Measurements from ENCODE around the gene NOCT. TPM values are rescaled to one million over a fixed set of nuclear protein-coding genes. Genes with fewer than 3 reads are reported as not detected.

NOCT gene
- polyA plus RNA-seq, 2 of the 4 experiments (the other 2 are of a cell fraction): 5.3 to 6.8 TPM

DNA sequence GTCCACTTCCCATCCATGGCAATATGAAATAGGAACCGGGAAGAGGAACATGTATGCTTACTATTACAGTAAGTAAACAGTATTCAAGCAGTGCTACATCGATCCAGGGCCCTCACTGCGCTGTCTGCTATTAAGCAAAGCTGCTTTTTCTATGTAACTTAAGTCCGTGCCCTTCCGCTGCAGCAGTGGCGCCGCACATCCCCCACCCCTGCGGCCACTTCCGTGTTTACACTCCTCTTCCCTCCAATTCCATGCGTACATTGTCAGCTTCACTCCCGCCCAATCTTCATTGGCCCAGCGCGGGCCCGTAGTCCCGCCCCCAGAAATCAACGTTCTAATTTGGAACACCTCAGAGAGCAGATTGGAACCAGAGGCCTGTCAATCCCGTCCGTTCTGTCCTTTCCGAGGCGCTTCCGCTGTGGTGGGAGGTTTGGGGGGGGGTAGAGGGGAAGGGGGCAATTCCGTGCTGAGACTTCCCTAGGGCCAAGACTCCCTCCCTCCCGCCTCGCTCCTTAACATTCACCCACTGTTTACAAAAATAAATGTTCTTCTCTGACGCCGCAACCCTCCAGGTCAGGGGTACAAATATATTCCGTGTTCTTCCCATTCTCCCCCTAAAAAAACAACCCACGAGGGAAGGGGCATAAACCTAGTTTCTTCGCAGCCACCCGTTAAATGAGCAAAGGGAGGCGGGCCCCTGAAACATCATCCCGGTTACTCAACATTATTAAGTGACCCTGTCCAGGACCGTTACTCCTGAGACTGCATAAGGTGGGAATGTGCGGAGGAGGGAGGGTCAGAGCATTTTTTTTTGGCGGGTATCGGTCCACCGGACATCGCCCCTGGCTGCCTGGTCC lies 67.4 kb downstream of the NOCT start (continued):
- TF ChIP-seq REST (IDR thresholded peaks at IDR 0.05) (no peak), ESRRA (IDR thresholded peaks at IDR 0.05; ENCODE audit: borderline replicate concordance, low read length) (no peak), MYC (IDR thresholded peaks at IDR 0.05; ENCODE audit: borderline replicate concordance, low read length) (peak; percentile 74; the same call in 1 of the 2 replicates), TFCP2L1 (CRISPR knock-in tag; IDR thresholded peaks at IDR 0.05) (no peak), HOXB5 (CRISPR knock-in tag; IDR thresholded peaks at IDR 0.05) (no peak), GATA3 (IDR thresholded peaks at IDR 0.05; ENCODE audit: borderline replicate concordance) (peak; percentile 24; the same call in 1 of the 2 replicates), CHD2 (IDR thresholded peaks at IDR 0.05; ENCODE audit: low read length, partially characterized antibody) (no peak)

- H3K4me1 ChIP-seq: peaks cover 23% of the 10 kb centered on the region
- H3K4me2 ChIP-seq: peak overlapping the region; percentile 76
- TF ChIP-seq FOSB (CRISPR knock-in tag; IDR thresholded peaks at IDR 0.05) (no peak), KDM5A (IDR thresholded peaks at IDR 0.05) (no peak), BHLHE40 (IDR thresholded peaks at IDR 0.05; ENCODE audit: low read depth, low read length) (no peak), POLR2A (IDR thresholded peaks at IDR 0.05; ENCODE audit: low read length) (peak; percentile 21; the same call in 1 of the 2 replicates)
- TF ChIP-seq, protein P1, sequence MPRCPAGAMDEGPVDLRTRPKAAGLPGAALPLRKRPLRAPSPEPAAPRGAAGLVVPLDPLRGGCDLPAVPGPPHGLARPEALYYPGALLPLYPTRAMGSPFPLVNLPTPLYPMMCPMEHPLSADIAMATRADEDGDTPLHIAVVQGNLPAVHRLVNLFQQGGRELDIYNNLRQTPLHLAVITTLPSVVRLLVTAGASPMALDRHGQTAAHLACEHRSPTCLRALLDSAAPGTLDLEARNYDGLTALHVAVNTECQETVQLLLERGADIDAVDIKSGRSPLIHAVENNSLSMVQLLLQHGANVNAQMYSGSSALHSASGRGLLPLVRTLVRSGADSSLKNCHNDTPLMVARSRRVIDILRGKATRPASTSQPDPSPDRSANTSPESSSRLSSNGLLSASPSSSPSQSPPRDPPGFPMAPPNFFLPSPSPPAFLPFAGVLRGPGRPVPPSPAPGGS (IDR thresholded peaks at IDR 0.05): no peak
- TF ChIP-seq, protein P2, sequence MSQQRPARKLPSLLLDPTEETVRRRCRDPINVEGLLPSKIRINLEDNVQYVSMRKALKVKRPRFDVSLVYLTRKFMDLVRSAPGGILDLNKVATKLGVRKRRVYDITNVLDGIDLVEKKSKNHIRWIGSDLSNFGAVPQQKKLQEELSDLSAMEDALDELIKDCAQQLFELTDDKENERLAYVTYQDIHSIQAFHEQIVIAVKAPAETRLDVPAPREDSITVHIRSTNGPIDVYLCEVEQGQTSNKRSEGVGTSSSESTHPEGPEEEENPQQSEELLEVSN (IDR thresholded peaks at IDR 0.05; ENCODE audit: borderline replicate concordance, low read depth): 0 out of 2 replicates have a peak, but pooled peaks have one; percentile 25
- DNase-seq (ENCODE audit: low read depth in 1 of 2, low spot score in 1 of 2): peak; percentile 29 to 61
- H3K27ac ChIP-seq: peak overlapping the region; percentile 97 to 98
- ATAC-seq: peak; percentile 69 to 77
- ChIA-PET POLR2A (interaction anchor here (2.3 kb wide), 1 partner anchor 69 kb away, joined by 7 read pairs; no protein-coding TSS in a partner anchor), CTCF (interaction anchor here (0.9 to 4.3 kb wide), 2 partner anchors 49 to 53 kb away, joined by 3 to 16 read pairs; no protein-coding TSS in a partner anchor)
- peak overlapping the region; percentile 79 for H3K4me3 ChIP-seq
- WGBS (ENCODE audit: missing lambda C conversion rate): under 1% methylated on average over 27 of the region's 34 CpGs
- no peaks in the 10 kb centered on the region for H3K9me3 ChIP-seq
- no peak for FAIRE-seq
Measured at GRCh38 chr4:139083607-139083955, 68.0 kb downstream of the NOCT start.

DNA sequence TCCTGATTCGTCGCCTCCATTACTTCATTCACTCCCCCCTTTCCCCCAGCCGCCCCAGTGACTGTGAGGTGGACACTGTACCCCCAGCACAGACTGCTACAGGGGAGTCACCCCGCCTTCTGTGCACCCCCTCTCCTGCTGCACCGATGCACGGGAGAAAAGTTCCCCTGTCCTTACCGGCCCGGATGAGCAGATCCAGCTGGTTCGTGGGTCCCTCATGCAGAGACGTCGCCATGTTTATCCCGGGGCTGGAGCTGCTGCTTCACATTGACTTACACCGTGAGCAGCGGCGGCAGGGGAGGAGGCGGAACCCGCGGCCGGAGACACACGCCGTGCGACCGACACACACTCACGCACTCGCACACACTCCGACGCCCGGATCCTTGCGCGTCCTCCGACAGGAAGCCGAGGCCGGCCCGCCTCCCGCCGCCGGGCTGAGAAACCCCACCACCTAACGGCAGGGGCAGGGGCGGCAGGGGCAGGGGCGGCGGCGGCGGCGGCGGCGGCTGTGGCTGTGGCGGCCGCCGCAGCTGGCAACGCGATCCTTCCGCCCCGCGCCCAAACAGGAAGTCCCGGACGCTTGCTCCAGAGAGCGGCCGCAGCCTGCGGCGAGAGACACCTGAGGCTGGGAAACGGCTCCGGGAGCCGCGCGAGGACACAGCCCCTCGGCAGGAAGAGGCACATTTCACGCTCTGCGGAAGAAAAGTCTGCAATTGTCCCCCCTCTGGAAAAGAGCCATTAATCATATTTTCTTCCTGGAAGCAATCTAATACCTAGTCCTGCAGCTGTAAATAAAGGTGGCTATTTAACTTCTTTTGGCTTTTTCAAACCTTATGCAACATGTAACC lies 68.6 kb downstream of the NOCT start:
- CTCF ChIA-PET: interaction anchor here (0.9 to 4.3 kb wide), 2 partner anchors 49 to 54 kb away, joined by 3 to 16 read pairs; no protein-coding TSS in a partner anchor
- 6% methylated on average over 3 of the region's 68 CpGs for WGBS (ENCODE audit: missing lambda C conversion rate)
- ATAC-seq (peak; percentile 77 to 85), DNase-seq (ENCODE audit: low read depth in 1 of 2, low spot score in 1 of 2) (peak; percentile 60 to 96), FAIRE-seq (no peak)
- H3K4me2 ChIP-seq: peak overlapping the region; percentile 82
- peak overlapping the region; percentile 97 to 98 for H3K27ac ChIP-seq
- peaks cover 23% of the 10 kb centered on the region for H3K4me1 ChIP-seq
- POLR2A ChIA-PET: interaction anchor here (0.7 to 2.3 kb wide), 2 partner anchors 69 to 93 kb away, joined by 4 to 7 read pairs; partner anchors contain the start of gene ELF2
- peak overlapping the region; percentile 79 for H3K4me3 ChIP-seq
- no peaks in the 10 kb centered on the region for H3K9me3 ChIP-seq
- TF ChIP-seq, protein P3, sequence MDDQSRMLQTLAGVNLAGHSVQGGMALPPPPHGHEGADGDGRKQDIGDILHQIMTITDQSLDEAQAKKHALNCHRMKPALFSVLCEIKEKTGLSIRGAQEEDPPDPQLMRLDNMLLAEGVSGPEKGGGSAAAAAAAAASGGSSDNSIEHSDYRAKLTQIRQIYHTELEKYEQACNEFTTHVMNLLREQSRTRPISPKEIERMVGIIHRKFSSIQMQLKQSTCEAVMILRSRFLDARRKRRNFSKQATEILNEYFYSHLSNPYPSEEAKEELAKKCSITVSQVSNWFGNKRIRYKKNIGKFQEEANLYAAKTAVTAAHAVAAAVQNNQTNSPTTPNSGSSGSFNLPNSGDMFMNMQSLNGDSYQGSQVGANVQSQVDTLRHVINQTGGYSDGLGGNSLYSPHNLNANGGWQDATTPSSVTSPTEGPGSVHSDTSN (IDR thresholded peaks at IDR 0.05): peak; percentile 73; the same call in 1 of the 2 replicates
- 0 out of 2 replicates have a peak, but pooled peaks have one; percentile 51 for TF ChIP-seq MYC (IDR thresholded peaks at IDR 0.05; ENCODE audit: borderline replicate concordance, low read length)
- TF ChIP-seq, protein P2 (IDR thresholded peaks at IDR 0.05; ENCODE audit: borderline replicate concordance, low read depth): peak; percentile 48; the same call in 1 of the 2 replicates
- no peak for TF ChIP-seq ZNF302 (CRISPR knock-in tag; IDR thresholded peaks at IDR 0.05)
- no peak for TF ChIP-seq HMGXB4 (CRISPR knock-in tag; IDR thresholded peaks at IDR 0.05; ENCODE audit: borderline replicate concordance)
- no peak for TF ChIP-seq HES2 (IDR thresholded peaks at IDR 0.05)
- TF ChIP-seq, protein P1 (IDR thresholded peaks at IDR 0.05): peak; percentile 65; the same call in 2 of the 3 replicates
- 0 out of 2 replicates have a peak, but pooled peaks have one; percentile 55 for TF ChIP-seq HOXB5 (CRISPR knock-in tag; IDR thresholded peaks at IDR 0.05)

Data from A549 (cell line).